Common myeloid progenitor, CD34-positive (primary cell): ENCODE data around the gene RPL28.
"Not testable (repeated sequence)": the region's sequence is repeated elsewhere in the genome, so short reads cannot be mapped to it uniquely, and the experiment has no call there.

Source experiments
- CTCF ChIA-PET: fragments of 350-600 bp; sonication (Branson Sonifier 250); formaldehyde crosslinking; loops from one replicate; lab custom pipeline; 2021; ENCODE audit warnings: antibody characterized with exemption; lab: Charles Lee
- POLR2A ChIA-PET: fragments of 350-600 bp; sonication (Branson Sonifier 250); formaldehyde crosslinking; loops from one replicate; lab custom pipeline; 2021; ENCODE audit warnings: antibody characterized with exemption; lab: Charles Lee
- DNase-seq, 3 donors: peaks; one replicate each; pipeline versions ENCODE4 v3.0.0 to v3.0.0-alpha.2; 2013
- H3K27ac ChIP-seq, 2 experiments: 1 replicate in 1 of 2; 2 replicates in 1 of 2; pipeline ENCODE4 v1.7.0; 2013; ENCODE audit warnings: inconsistent platforms in 2 of 2, low read length in 2 of 2, mild to moderate bottlenecking in 2 of 2, low read depth in 1 of 2, moderate library complexity in 1 of 2; ENCODE audit not compliant: severe bottlenecking in 2 of 2, insufficient read depth in 1 of 2, poor library complexity in 1 of 2
- H3K27me3 ChIP-seq, 5 experiments: replicated peaks in 2 of 5; 1 replicate in 3 of 5; 2 replicates in 2 of 5; pipeline versions ENCODE4 v1.6.1 to v1.7.0; 2013; ENCODE audit warnings: low read length in 4 of 5, mild to moderate bottlenecking in 2 of 5, moderate library complexity in 2 of 5, inconsistent platforms in 1 of 5; ENCODE audit not compliant: insufficient read depth in 5 of 5, control insufficient read depth in 4 of 5
- H3K36me3 ChIP-seq, 4 experiments: 1 replicate in 2 of 4; 2 replicates in 2 of 4; pipeline versions ENCODE4 v1.6.1 to v1.7.0; 2013; ENCODE audit warnings: low read length in 3 of 4, control low read depth in 1 of 4, mild to moderate bottlenecking in 1 of 4; ENCODE audit not compliant: control insufficient read depth in 4 of 4, insufficient read depth in 4 of 4
- H3K4me1 ChIP-seq, 4 experiments: 1 replicate in 3 of 4; 2 replicates in 1 of 4; pipeline versions ENCODE4 v1.6.1 to v1.7.1; 2013; ENCODE audit warnings: low read length in 3 of 4, mild to moderate bottlenecking in 3 of 4, control low read depth in 1 of 4, inconsistent platforms in 1 of 4, moderate library complexity in 1 of 4; ENCODE audit not compliant: control insufficient read depth in 4 of 4, insufficient read depth in 4 of 4; ENCODE audit errors: control extremely low read depth in 1 of 4
- H3K4me3 ChIP-seq, 7 experiments: 1 replicate in 4 of 7; 2 replicates in 3 of 7; pipeline versions ENCODE4 v1.5.1 to v1.7.0; 2013; ENCODE audit warnings: mild to moderate bottlenecking in 7 of 7, low read length in 6 of 7, moderate library complexity in 6 of 7, inconsistent platforms in 2 of 7, low read depth in 2 of 7, control low read depth in 1 of 7; ENCODE audit not compliant: insufficient read depth in 4 of 7, control insufficient read depth in 1 of 7; ENCODE audit errors: extremely low read depth in 1 of 7
- H3K9me3 ChIP-seq, 5 experiments: 1 replicate in 4 of 5; 2 replicates in 1 of 5; pipeline versions ENCODE4 v1.6.1 to v1.7.1; 2013; ENCODE audit warnings: low read length in 4 of 5, mild to moderate bottlenecking in 2 of 5, inconsistent platforms in 1 of 5, low read depth in 1 of 5, moderate library complexity in 1 of 5; ENCODE audit not compliant: control insufficient read depth in 4 of 5, insufficient read depth in 2 of 5; ENCODE audit errors: control extremely low read depth in 1 of 5
- WGBS: methylation state at CpG from one replicate; pipeline ENCODE4 v1.1.5; 2013; ENCODE audit not compliant: insufficient coverage; 5-methylcytosine and 5-hydroxymethylcytosine counted together

The RPL28 gene

DNA sequence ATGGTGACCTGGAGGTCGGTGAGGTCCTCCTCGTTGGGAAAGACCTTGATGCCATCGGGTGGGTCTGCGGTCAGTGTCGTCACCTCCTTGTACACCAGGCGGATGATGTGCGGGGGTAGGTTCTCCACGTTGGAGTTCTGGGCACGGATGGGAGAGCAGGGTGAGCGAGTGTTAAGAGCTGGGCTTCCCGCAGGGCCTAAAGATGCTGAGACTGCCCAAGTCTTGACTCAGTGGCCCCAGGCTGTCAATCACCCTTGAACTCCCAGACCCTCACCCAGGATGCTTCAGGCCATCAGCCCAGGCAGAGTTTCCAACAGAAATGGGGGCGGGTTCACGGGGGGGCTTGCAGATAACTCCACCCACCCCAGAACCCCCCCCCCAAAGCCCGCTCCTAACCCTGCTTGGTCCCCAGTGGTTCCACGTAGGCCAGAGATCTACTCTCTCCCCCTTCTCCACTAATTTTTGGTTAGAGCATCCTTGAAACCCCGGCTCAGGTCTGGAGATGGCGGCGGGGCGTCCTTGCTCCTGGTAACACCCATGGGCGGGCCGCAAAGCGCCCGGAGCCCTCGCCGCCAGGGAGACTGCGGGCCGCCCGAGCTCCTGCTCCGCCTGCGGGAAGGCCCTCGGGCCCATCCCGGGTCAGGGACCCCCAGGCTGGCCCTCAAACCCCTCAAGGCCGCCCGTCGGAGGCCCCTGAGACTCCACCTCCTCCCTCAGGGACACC is 21.3 kb downstream of the RPL28 start:
- ChIA-PET POLR2A (interaction anchor here (0.5 to 1.6 kb wide), 15 partner anchors 9 to 265 kb away, joined by 3 to 15 read pairs (median 5); partner anchors contain the start of genes HSPBP1, ISOC2, KMT5C and SHISA7), CTCF (no interaction called here)
- 18% methylated on average over 28 of the region's 35 CpGs for WGBS
- H3K4me3 ChIP-seq, result peak overlapping the region; percentile 68 to 87 (median 80)
- peak in 2 of 3 donors; percentile 34 to 53 for DNase-seq
- peaks cover 4 to 41% (median 32%) of the 10 kb centered on the region in 4 experiments for H3K36me3 ChIP-seq
- peaks cover 0 to 6% (median 2%) of the 10 kb centered on the region in 5 experiments for H3K9me3 ChIP-seq
- H3K4me1 ChIP-seq, result peaks cover 5 to 24% (median 22%) of the 10 kb centered on the region in 4 experiments
- H3K27me3 ChIP-seq, result no peaks in the 10 kb centered on the region
- H3K27ac ChIP-seq, result peak overlapping the region; percentile 88 to 94

DNA sequence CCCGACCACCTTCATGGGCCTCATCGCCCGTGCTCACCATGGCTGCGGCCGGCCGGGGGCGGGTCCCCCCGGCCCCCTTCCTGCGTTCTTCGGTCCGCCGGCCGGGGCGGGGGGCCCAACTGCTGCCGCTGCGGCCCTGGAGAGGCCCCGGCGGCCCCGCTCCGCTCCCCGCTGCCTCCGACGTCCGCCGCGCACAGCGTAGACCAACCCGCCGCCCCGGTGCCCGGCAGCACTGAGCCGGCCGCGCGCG is 21.7 kb downstream of the RPL28 start, which contains the start of gene UBE2S:
Gene UBE2S (minus strand): TSS at position 239 of the 250 bp plus-strand sequence. CDS start 199 bp downstream, at position 40.
- DNase-seq, H3K9me3 ChIP-seq, H3K27me3 ChIP-seq, CTCF ChIA-PET: not testable (repeated sequence)
- H3K27ac ChIP-seq, result peak within 1 kb of the TSS; percentile 88 to 94
- WGBS, result 0% methylated on average over 19 of the region's 36 CpGs
- peaks cover 5 to 24% (median 22%) of the 10 kb centered on the region in 4 experiments for H3K4me1 ChIP-seq
- H3K4me3 ChIP-seq, result peak within 1 kb of the TSS; percentile 68 to 87 (median 80)
- peaks cover 4 to 37% (median 27%) of the 10 kb centered on the region in 4 experiments for H3K36me3 ChIP-seq
- POLR2A ChIA-PET, result interaction anchor here (0.6 to 1.6 kb wide), 17 partner anchors 11 to 153 kb away, joined by 3 to 15 read pairs (median 5); partner anchors contain the start of genes HSPBP1, ISOC2, KMT5C and PPP6R1

DNA sequence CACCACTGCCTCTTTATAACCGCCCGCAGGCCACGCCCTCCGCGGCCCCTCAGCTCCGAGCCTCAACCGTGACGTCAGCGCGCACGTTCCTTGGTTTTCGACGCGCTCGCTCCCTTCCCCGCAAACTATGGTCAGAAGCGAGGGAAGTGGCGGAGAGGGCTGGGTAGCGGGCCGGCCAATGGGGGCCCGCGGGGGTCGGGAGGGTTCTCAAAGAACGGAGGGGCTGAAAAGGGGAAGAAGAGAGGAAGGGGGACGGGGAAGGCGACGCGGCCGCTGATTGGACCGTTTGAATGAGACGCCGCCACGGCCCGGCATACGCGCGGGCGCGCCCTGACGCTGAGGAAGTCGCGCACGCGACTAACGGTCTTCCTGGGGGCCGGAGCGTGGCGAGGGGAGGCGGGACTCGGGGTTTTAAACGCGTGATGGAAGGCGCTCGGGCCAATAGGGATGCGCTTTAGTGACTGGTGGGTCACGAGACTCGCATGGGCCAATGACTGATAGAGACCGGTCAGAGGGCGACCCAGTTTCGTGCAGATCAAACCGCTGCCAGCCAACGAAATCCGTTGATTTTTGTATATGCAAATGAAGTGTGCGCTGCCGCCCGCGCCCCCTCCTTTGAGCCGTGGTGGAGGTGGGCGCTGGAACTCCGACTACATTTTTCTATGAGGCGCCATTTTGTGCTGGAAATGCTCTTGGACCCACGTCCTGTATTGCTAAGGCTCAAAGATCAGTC is 22.2 kb downstream of the RPL28 start:
- CTCF ChIA-PET, result interaction anchor here (1.2 to 2.2 kb wide), 2 partner anchors 69 to 116 kb away, joined by 3 to 7 read pairs; no protein-coding TSS in a partner anchor
- Histone ChIP-seq H3K4me3 (peak overlapping the region in 6 of 7 experiments; percentile 68 to 87 (median 80)), H3K9me3 (peaks cover 0 to 6% (median 2%) of the 10 kb centered on the region in 5 experiments), H3K27ac (peak overlapping the region; percentile 88 to 94), H3K36me3 (peaks cover 2 to 32% (median 23%) of the 10 kb centered on the region in 4 experiments), H3K4me1 (peaks cover 5 to 24% (median 22%) of the 10 kb centered on the region in 4 experiments), H3K27me3 (no peaks in the 10 kb centered on the region)
- peak; percentile 100 for DNase-seq
- WGBS, result under 1% methylated on average over 65 of the region's 72 CpGs
- POLR2A ChIA-PET, result interaction anchor here (0.6 to 1.6 kb wide), 16 partner anchors 11 to 154 kb away, joined by 3 to 15 read pairs (median 6); partner anchors contain the start of genes HSPBP1, ISOC2, KMT5C and PPP6R1

- CTCF ChIA-PET, result interaction anchor here (1.2 to 2.7 kb wide), 4 partner anchors 11 to 116 kb away, joined by 3 to 11 read pairs (median 5); no protein-coding TSS in a partner anchor
Observed at GRCh38 chr19:55408533-55408872, 22.8 kb downstream of the RPL28 start.

GRCh38 chr19:55409179-55409578 is 23.4 kb downstream of the RPL28 start:
- Histone ChIP-seq H3K4me1 (peaks cover 5 to 24% (median 22%) of the 10 kb centered on the region in 4 experiments), H3K36me3 (peaks cover 0 to 22% (median 15%) of the 10 kb centered on the region in 4 experiments)
- WGBS, result 75% methylated on average over 4 of the region's 8 CpGs
- H3K27me3 ChIP-seq, H3K4me3 ChIP-seq, H3K27ac ChIP-seq, DNase-seq, H3K9me3 ChIP-seq: not testable (repeated sequence)
- ChIA-PET CTCF (interaction anchor here (0.6 to 2.7 kb wide), 5 partner anchors 10 to 117 kb away, joined by 3 to 11 read pairs (median 4); no protein-coding TSS in a partner anchor), POLR2A (interaction anchor here (1.5 kb wide), 1 partner anchor 45 kb away, joined by 3 read pairs; no protein-coding TSS in a partner anchor)

More at GRCh38 chr19:55408533-55408872, 22.8 kb downstream of the RPL28 start:
- Histone ChIP-seq H3K36me3 (peaks cover 2 to 26% (median 18%) of the 10 kb centered on the region in 4 experiments), H3K9me3 (peaks cover 0 to 6% (median 2%) of the 10 kb centered on the region in 5 experiments), H3K4me3 (peak overlapping the region in 5 of 7 experiments; percentile 55 to 78 (median 57)), H3K27ac (peak overlapping the region; percentile 65 to 85), H3K4me1 (peaks cover 5 to 24% (median 22%) of the 10 kb centered on the region in 4 experiments), H3K27me3 (no peaks in the 10 kb centered on the region)
- POLR2A ChIA-PET, result interaction anchor here (1.2 to 1.6 kb wide), 3 partner anchors 45 to 149 kb away, joined by 3 to 8 read pairs (median 8); partner anchors contain the start of genes ISOC2 and PPP6R1
- 71% methylated on average over 9 of the region's 9 CpGs for WGBS
- no peak for DNase-seq

GRCh38 chr19:55410168-55410567 is 24.4 kb downstream of the RPL28 start:
- no CpG with 5 or more reads among the region's 2 CpGs for WGBS
- POLR2A ChIA-PET, result no interaction called here
- CTCF ChIA-PET, result interaction anchor here (0.6 to 2.7 kb wide), 3 partner anchors 9 to 321 kb away, joined by 3 to 11 read pairs (median 7); no protein-coding TSS in a partner anchor

More at GRCh38 chr19:55410168-55410567, 24.4 kb downstream of the RPL28 start:
- H3K36me3 ChIP-seq, result peaks cover 0 to 16% (median 10%) of the 10 kb centered on the region in 4 experiments
- peaks cover 0 to 6% (median 2%) of the 10 kb centered on the region in 5 experiments for H3K9me3 ChIP-seq
- H3K27me3 ChIP-seq, result no peaks in the 10 kb centered on the region
- no peak overlapping the region for H3K4me3 ChIP-seq
- H3K27ac ChIP-seq, result no peak overlapping the region
- DNase-seq, result no peak
- peaks cover 5 to 24% (median 22%) of the 10 kb centered on the region in 4 experiments for H3K4me1 ChIP-seq
